ENCODE results near the gene FAM81B. TPM values are rescaled to one million over a fixed set of nuclear protein-coding genes. Genes with fewer than 3 reads are reported as not detected.

The FAM81B gene
- total and polyA plus RNA-seq, 8 donors = 0.48 TPM; not detected in 7

DNA sequence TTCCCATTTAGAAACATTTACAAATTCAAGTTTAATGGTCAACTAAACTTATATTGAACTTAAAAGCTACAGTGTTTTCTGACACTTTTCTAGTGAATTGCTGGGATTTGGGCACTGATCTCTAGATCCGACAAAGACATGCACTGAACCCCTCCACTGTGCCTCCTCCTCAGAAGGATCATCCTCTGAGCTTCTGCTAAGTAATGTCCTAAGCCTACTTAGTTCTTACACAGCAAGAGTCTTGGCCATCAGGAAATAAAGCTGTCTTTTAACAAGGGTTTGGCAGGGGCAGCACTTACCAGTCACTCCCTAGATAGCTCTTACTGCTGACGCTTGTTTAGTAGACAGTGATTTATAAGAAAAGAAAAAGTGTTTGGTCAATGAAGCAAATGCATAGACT lies 50.5 kb downstream of the FAM81B start:
- H3K36me3 ChIP-seq = no peaks in the 10 kb centered on the region
- TF ChIP-seq POLR2AphosphoS5 (IDR thresholded peaks at IDR 0.05) (no peak), POLR2A (IDR thresholded peaks at IDR 0.05) (no peak), CTCF (IDR thresholded peaks at IDR 0.05) (no peak), EP300 (IDR thresholded peaks at IDR 0.05) (no peak)
- H3K27me3 ChIP-seq = peaks cover 0 to 18% (median 0%) of the 10 kb centered on the region in 3 donors
- WGBS, 5 donors = 52 to 67% (median 61%) methylated on average over 2 of the region's 2 CpGs
- intact Hi-C loops (cut with DNase I; ENCODE audit: low total_unique reads) = no loop called here
- H3K4me1 ChIP-seq = no peaks in the 10 kb centered on the region
- H3K9me3 ChIP-seq = no peaks in the 10 kb centered on the region
- no peak overlapping the region for H3K27ac ChIP-seq
- DNase-seq = no peak
- H3K4me3 ChIP-seq = no peak overlapping the region

DNA sequence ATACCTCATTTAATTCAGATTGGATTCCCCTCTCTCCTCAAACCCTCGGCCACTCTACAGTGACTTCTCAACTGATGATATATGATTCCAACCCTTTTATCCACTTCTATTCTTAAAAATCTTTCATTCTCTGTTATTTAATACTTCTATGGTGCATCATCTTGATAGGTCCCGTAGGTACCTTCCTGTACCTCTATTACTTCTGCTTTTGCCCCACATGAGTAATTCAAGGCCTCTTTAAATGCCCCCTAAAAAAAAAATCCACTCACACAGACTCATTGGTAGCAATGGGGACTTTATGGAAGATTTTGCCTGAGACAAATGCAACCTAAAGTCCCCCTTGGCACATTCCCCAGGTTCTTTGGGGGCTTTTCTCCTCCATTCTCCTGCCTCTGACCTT lies 54.3 kb downstream of the FAM81B start:
- Histone ChIP-seq H3K36me3 (no peaks in the 10 kb centered on the region), H3K9me3 (no peaks in the 10 kb centered on the region), H3K27me3 (peaks cover 0 to 10% (median 0%) of the 10 kb centered on the region in 3 donors), H3K4me1 (no peaks in the 10 kb centered on the region), H3K4me3 (no peak overlapping the region), H3K27ac (no peak overlapping the region)
- intact Hi-C loops (cut with DNase I; ENCODE audit: low total_unique reads) = no loop called here
- WGBS, 5 donors = 75 to 92% (median 89%) methylated on average over 2 of the region's 2 CpGs
- no peak for DNase-seq
- TF ChIP-seq POLR2A (IDR thresholded peaks at IDR 0.05) (no peak), EP300 (IDR thresholded peaks at IDR 0.05) (no peak), CTCF (IDR thresholded peaks at IDR 0.05) (no peak), POLR2AphosphoS5 (IDR thresholded peaks at IDR 0.05) (no peak)

GRCh38 chr5:95445995-95446394 lies 54.8 kb downstream of the FAM81B start:
- H3K4me1 ChIP-seq = no peaks in the 10 kb centered on the region
- TF ChIP-seq POLR2AphosphoS5 (IDR thresholded peaks at IDR 0.05) (no peak), POLR2A (IDR thresholded peaks at IDR 0.05) (no peak), CTCF (IDR thresholded peaks at IDR 0.05) (no peak), EP300 (IDR thresholded peaks at IDR 0.05) (no peak)
- H3K27ac ChIP-seq = no peak overlapping the region
- H3K4me3 ChIP-seq = no peak overlapping the region
- DNase-seq = peak in 1 of 2 donors; percentile 16
- no peaks in the 10 kb centered on the region for H3K9me3 ChIP-seq
- intact Hi-C loops (cut with DNase I; ENCODE audit: low total_unique reads) = no loop called here
- WGBS, 5 donors = 62 to 71% (median 65%) methylated on average over 2 of the region's 2 CpGs
- no peaks in the 10 kb centered on the region for H3K36me3 ChIP-seq
- peaks cover 0 to 5% (median 0%) of the 10 kb centered on the region in 3 donors for H3K27me3 ChIP-seq

- no peak for DNase-seq
- intact Hi-C loops (cut with DNase I; ENCODE audit: low total_unique reads) = no loop called here
- no peak overlapping the region for H3K27ac ChIP-seq
- no peaks in the 10 kb centered on the region for H3K36me3 ChIP-seq
- no peaks in the 10 kb centered on the region for H3K9me3 ChIP-seq
- TF ChIP-seq CTCF (IDR thresholded peaks at IDR 0.05) (no peak), POLR2A (IDR thresholded peaks at IDR 0.05) (no peak), POLR2AphosphoS5 (IDR thresholded peaks at IDR 0.05) (no peak), EP300 (IDR thresholded peaks at IDR 0.05) (no peak)
- H3K4me1 ChIP-seq = no peaks in the 10 kb centered on the region
- WGBS, 5 donors = 83 to 94% (median 92%) methylated on average over 1 of the region's 1 CpG
- no peak overlapping the region for H3K4me3 ChIP-seq
- H3K27me3 ChIP-seq = no peaks in the 10 kb centered on the region
These were observed 55.5 kb downstream of the FAM81B start for GRCh38 chr5:95446560-95447221.
